ENCODE data around the gene SFXN3. TPM values are rescaled to one million over a fixed set of nuclear protein-coding genes. Genes with fewer than 3 reads are reported as not detected.
A peak's percentile ranks its signal among the peaks of the same experiment; 100 is the strongest.

SFXN3 gene
- total and polyA plus RNA-seq, 2 experiments from 2014 or later: 93.6 to 102 TPM

DNA sequence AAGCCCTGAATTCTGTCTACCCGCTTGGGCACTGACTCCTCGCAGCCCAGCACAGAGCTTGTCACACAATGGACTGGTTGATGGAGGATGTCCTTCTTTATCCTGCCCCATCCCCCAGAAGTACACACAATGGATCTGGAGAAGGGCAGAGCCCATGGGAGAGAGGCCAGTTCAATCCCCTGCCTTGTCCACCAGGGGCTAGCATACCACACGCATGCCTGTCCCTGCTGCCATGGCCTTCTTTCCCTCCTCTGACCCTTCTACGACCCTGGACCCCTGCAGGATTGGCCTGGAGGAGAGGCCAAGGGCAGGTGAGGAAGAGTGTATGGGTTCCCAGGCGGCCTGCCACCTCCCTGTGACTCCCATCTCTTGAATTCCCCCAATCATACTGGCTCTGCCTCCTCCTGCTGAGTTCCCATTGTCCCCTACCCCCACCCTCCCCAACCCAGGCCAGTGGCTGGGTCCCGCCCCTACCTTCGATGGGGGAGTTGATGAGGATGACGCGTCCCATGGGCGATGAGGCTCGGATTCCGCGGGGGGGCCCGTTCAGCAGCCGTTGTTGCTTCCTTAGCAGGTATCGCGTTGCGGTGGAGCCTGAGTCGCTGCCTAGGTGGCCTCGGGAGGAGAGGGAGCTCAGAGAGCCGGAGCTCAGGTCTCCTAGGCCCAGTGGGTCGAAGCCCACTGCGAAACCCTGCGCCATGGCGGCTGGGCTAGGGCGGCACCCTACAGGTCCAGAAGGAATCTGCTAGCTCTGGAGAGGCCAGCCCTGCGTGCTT, 1.3 kb upstream of the SFXN3 start:
- no peak for DNase-seq (ENCODE audit: low spot score)
- H3K9me2 ChIP-seq (replicated peaks; ENCODE audit: insufficient read depth): no peaks in the 10 kb centered on the region

GRCh38 chr10:101030496-101031127, 422 bp upstream of the SFXN3 start:
- TF ChIP-seq EZH2phosphoT487 (IDR thresholded peaks at IDR 0.05; ENCODE audit: low read depth, severe bottlenecking, unreplicated experiment) (no peak), CTCF (IDR thresholded peaks at IDR 0.05; ENCODE audit: poor library complexity) (no peak), EZH2 (IDR thresholded peaks at IDR 0.05; ENCODE audit: borderline replicate concordance) (no peak)
- peaks cover 45% of the 10 kb centered on the region for H3K4me1 ChIP-seq (ENCODE audit: insufficient read depth)
- H2AFZ ChIP-seq: no peak overlapping the region
- H3K27ac ChIP-seq: peak overlapping the region; percentile 99
- DNase-seq (ENCODE audit: low spot score): no peak
- H3K9me3 ChIP-seq (ENCODE audit: low read depth): no peaks in the 10 kb centered on the region
- 16% methylated on average over 18 of the region's 25 CpGs for WGBS (ENCODE audit: low lambda C conversion rate, missing lambda C conversion rate)
- H3K9me2 ChIP-seq (replicated peaks; ENCODE audit: insufficient read depth): no peaks in the 10 kb centered on the region
- peaks cover 16% of the 10 kb centered on the region for H3K79me2 ChIP-seq
- peak overlapping the region; percentile 94 for H3K4me2 ChIP-seq
- H3K36me3 ChIP-seq (replicated peaks; ENCODE audit: insufficient read depth, low read depth): no peaks in the 10 kb centered on the region
- H3K4me3 ChIP-seq: no peak overlapping the region
- H4K20me1 ChIP-seq (ENCODE audit: insufficient read depth, poor library complexity, severe bottlenecking): no peaks in the 10 kb centered on the region
- H3K27me3 ChIP-seq: no peaks in the 10 kb centered on the region

More for the DNA sequence above, 1.3 kb upstream of the SFXN3 start:
- Histone ChIP-seq H3K4me1 (ENCODE audit: insufficient read depth) (peaks cover 38% of the 10 kb centered on the region), H3K4me2 (peak overlapping the region; percentile 94), H3K36me3 (replicated peaks; ENCODE audit: insufficient read depth, low read depth) (no peaks in the 10 kb centered on the region), H2AFZ (no peak overlapping the region), H3K27ac (no peak overlapping the region), H3K79me2 (peaks cover 11% of the 10 kb centered on the region), H3K27me3 (no peaks in the 10 kb centered on the region), H3K4me3 (no peak overlapping the region), H4K20me1 (ENCODE audit: insufficient read depth, poor library complexity, severe bottlenecking) (no peaks in the 10 kb centered on the region), H3K9me3 (ENCODE audit: low read depth) (no peaks in the 10 kb centered on the region)
- 73% methylated on average over 27 of the region's 27 CpGs for whole genome bisulfite sequencing (ENCODE audit: low lambda C conversion rate, missing lambda C conversion rate)
- no peak for TF ChIP-seq EZH2 (IDR thresholded peaks at IDR 0.05; ENCODE audit: borderline replicate concordance)
- TF ChIP-seq CTCF (IDR thresholded peaks at IDR 0.05; ENCODE audit: poor library complexity): no peak
- TF ChIP-seq EZH2phosphoT487 (IDR thresholded peaks at IDR 0.05; ENCODE audit: low read depth, severe bottlenecking, unreplicated experiment): no peak

GRCh38 chr10:101031796-101032636, 982 bp downstream of the SFXN3 start:
- Histone ChIP-seq H3K4me1 (ENCODE audit: insufficient read depth) (peaks cover 37% of the 10 kb centered on the region), H3K36me3 (replicated peaks; ENCODE audit: insufficient read depth, low read depth) (no peaks in the 10 kb centered on the region), H3K9me2 (replicated peaks; ENCODE audit: insufficient read depth) (no peaks in the 10 kb centered on the region), H3K4me3 (peak overlapping the region; percentile 38), H2AFZ (peak overlapping the region; percentile 61), H3K27ac (peak overlapping the region; percentile 99), H3K9me3 (ENCODE audit: low read depth) (no peaks in the 10 kb centered on the region), H3K4me2 (peak overlapping the region; percentile 94), H4K20me1 (ENCODE audit: insufficient read depth, poor library complexity, severe bottlenecking) (no peaks in the 10 kb centered on the region), H3K79me2 (peaks cover 16% of the 10 kb centered on the region), H3K27me3 (no peaks in the 10 kb centered on the region)
- DNase-seq (ENCODE audit: low spot score): peak; percentile 89
- TF ChIP-seq EZH2 (IDR thresholded peaks at IDR 0.05; ENCODE audit: borderline replicate concordance) (no peak), EZH2phosphoT487 (IDR thresholded peaks at IDR 0.05; ENCODE audit: low read depth, severe bottlenecking, unreplicated experiment) (no peak), CTCF (IDR thresholded peaks at IDR 0.05; ENCODE audit: poor library complexity) (no peak)
- WGBS (ENCODE audit: low lambda C conversion rate, missing lambda C conversion rate): 2% methylated on average over 36 of the region's 47 CpGs
